Skeletal muscle tissue (tissue), 4 donors: ENCODE results near the gene NEB. TPM values are rescaled to one million over a fixed set of nuclear protein-coding genes. Genes with fewer than 3 reads are reported as not detected.
"Not testable (repeated sequence)": the region's sequence is repeated elsewhere in the genome, so short reads cannot be mapped to it uniquely, and the experiment has no call there.

Source experiments
- H3K27ac ChIP-seq: one replicate; pipeline ENCODE4 v1.7.0; 2013; ENCODE audit warnings: mild to moderate bottlenecking, low read depth, low read length, inconsistent platforms
- H3K27me3 ChIP-seq, 3 donors: one replicate each; pipeline ENCODE4 v1.7.0; 2013; ENCODE audit warnings: low read length in 3 of 3; ENCODE audit not compliant: control insufficient read depth in 3 of 3, insufficient read depth in 3 of 3
- H3K36me3 ChIP-seq, 3 donors: one replicate each; pipeline ENCODE4 v1.7.0; 2013; ENCODE audit warnings: low read length in 3 of 3; ENCODE audit not compliant: control insufficient read depth in 3 of 3, insufficient read depth in 3 of 3
- H3K4me1 ChIP-seq, 3 donors: one replicate each; pipeline ENCODE4 v1.7.0; 2013; ENCODE audit warnings: low read length in 3 of 3, mild to moderate bottlenecking in 3 of 3; ENCODE audit not compliant: control insufficient read depth in 3 of 3, insufficient read depth in 3 of 3
- H3K4me3 ChIP-seq, 3 donors: one replicate each; pipeline ENCODE4 v1.7.0; 2013; ENCODE audit warnings: low read length in 3 of 3
- H3K9ac ChIP-seq, 3 donors: one replicate each; pipeline ENCODE4 v1.7.0; 2013; ENCODE audit warnings: low read length in 3 of 3, mild to moderate bottlenecking in 3 of 3, moderate library complexity in 2 of 3, low read depth in 1 of 3
- H3K9me3 ChIP-seq, 3 donors: one replicate each; pipeline ENCODE4 v1.7.0; 2013; ENCODE audit warnings: low read length in 3 of 3; ENCODE audit not compliant: control insufficient read depth in 3 of 3
- total RNA-seq: library from RNA; depleted of rRNA; stranded (reverse); fragments of >200 nt; gene quantifications from one replicate; pipeline ENCODE4 v1.2.3, GENCODE V29; 2014
- donor health status: Osteomylitis.

The NEB gene
- total RNA-seq, 1 donor from 2014 or later: 833 TPM

- Histone ChIP-seq H3K27ac (peak overlapping the region; percentile 44), H3K9ac (no peak overlapping the region), H3K4me1 (peaks cover 4 to 15% (median 14%) of the 10 kb centered on the region in 3 donors), H3K4me3 (no peak overlapping the region), H3K36me3 (peaks cover 44 to 84% (median 67%) of the 10 kb centered on the region in 3 donors), H3K9me3 (no peaks in the 10 kb centered on the region), H3K27me3 (no peaks in the 10 kb centered on the region)
These were observed 84.9 kb downstream of the NEB start for GRCh38 chr2:151649400-151649799.

GRCh38 chr2:151646512-151646911 lies 87.8 kb downstream of the NEB start:
- not testable (repeated sequence) for H3K27me3 ChIP-seq, H3K9me3 ChIP-seq, H3K27ac ChIP-seq, H3K9ac ChIP-seq, H3K4me3 ChIP-seq
- Histone ChIP-seq H3K36me3 (peaks cover 61 to 87% (median 75%) of the 10 kb centered on the region in 3 donors), H3K4me1 (peaks cover 9 to 20% (median 12%) of the 10 kb centered on the region in 3 donors)

GRCh38 chr2:151644580-151644979 lies 89.7 kb downstream of the NEB start:
- H3K36me3 ChIP-seq: peaks cover 61 to 85% (median 73%) of the 10 kb centered on the region in 3 donors
- H3K27ac ChIP-seq: no peak overlapping the region

GRCh38 chr2:151641895-151642294 lies 92.4 kb downstream of the NEB start:
- H3K36me3 ChIP-seq: peaks cover 71 to 89% (median 79%) of the 10 kb centered on the region in 3 donors
- H3K9me3 ChIP-seq, H3K4me3 ChIP-seq, H3K27ac ChIP-seq, H3K9ac ChIP-seq, H3K27me3 ChIP-seq: not testable (repeated sequence)
- H3K4me1 ChIP-seq: peaks cover 8 to 16% (median 13%) of the 10 kb centered on the region in 3 donors

More at GRCh38 chr2:151644580-151644979, 89.7 kb downstream of the NEB start:
- Histone ChIP-seq H3K4me3 (no peak overlapping the region), H3K9me3 (no peaks in the 10 kb centered on the region), H3K9ac (no peak overlapping the region), H3K4me1 (peaks cover 0 to 7% (median 5%) of the 10 kb centered on the region in 3 donors), H3K27me3 (no peaks in the 10 kb centered on the region)

GRCh38 chr2:151640087-151640486 lies 94.2 kb downstream of the NEB start:
- no peak overlapping the region for H3K9ac ChIP-seq
- H3K27ac ChIP-seq: no peak overlapping the region
- peaks cover 8 to 18% (median 13%) of the 10 kb centered on the region in 3 donors for H3K4me1 ChIP-seq
- H3K27me3 ChIP-seq: no peaks in the 10 kb centered on the region
- no peak overlapping the region for H3K4me3 ChIP-seq
- H3K36me3 ChIP-seq: peaks cover 71 to 92% (median 79%) of the 10 kb centered on the region in 3 donors
- H3K9me3 ChIP-seq: no peaks in the 10 kb centered on the region

- Histone ChIP-seq H3K9ac (no peak overlapping the region), H3K4me3 (no peak overlapping the region), H3K9me3 (no peaks in the 10 kb centered on the region), H3K27ac (no peak overlapping the region), H3K4me1 (peaks cover 8 to 18% (median 13%) of the 10 kb centered on the region in 3 donors), H3K36me3 (peaks cover 66 to 87% (median 77%) of the 10 kb centered on the region in 3 donors), H3K27me3 (no peaks in the 10 kb centered on the region)
These were observed 95.3 kb downstream of the NEB start for GRCh38 chr2:151638990-151639389.

- Histone ChIP-seq H3K9me3 (no peaks in the 10 kb centered on the region), H3K27ac (peak overlapping the region; percentile 4), H3K27me3 (no peaks in the 10 kb centered on the region), H3K9ac (no peak overlapping the region), H3K36me3 (peaks cover 66 to 87% (median 77%) of the 10 kb centered on the region in 3 donors), H3K4me1 (peaks cover 7 to 14% (median 8%) of the 10 kb centered on the region in 3 donors), H3K4me3 (no peak overlapping the region)
These were observed 95.9 kb downstream of the NEB start for GRCh38 chr2:151638191-151638933.

GRCh38 chr2:151637271-151637781 lies 97.0 kb downstream of the NEB start:
- H3K9me3 ChIP-seq: no peaks in the 10 kb centered on the region
- H3K27ac ChIP-seq: no peak overlapping the region
- H3K36me3 ChIP-seq: peaks cover 70 to 88% (median 77%) of the 10 kb centered on the region in 3 donors
- no peak overlapping the region for H3K4me3 ChIP-seq
- H3K9ac ChIP-seq: no peak overlapping the region
- H3K4me1 ChIP-seq: peaks cover 7 to 11% (median 8%) of the 10 kb centered on the region in 3 donors
- no peaks in the 10 kb centered on the region for H3K27me3 ChIP-seq

- Histone ChIP-seq H3K9me3 (no peaks in the 10 kb centered on the region), H3K4me3 (no peak overlapping the region), H3K27me3 (no peaks in the 10 kb centered on the region), H3K9ac (no peak overlapping the region), H3K4me1 (peaks cover 8 to 11% (median 10%) of the 10 kb centered on the region in 3 donors), H3K27ac (no peak overlapping the region), H3K36me3 (peaks cover 76 to 92% (median 86%) of the 10 kb centered on the region in 3 donors)
These were observed 99.4 kb downstream of the NEB start for GRCh38 chr2:151634736-151635467.
